OCI-LY7 (cell line): Measurements from ENCODE around the gene HAPSTR1. TPM values are rescaled to one million over a fixed set of nuclear protein-coding genes. Genes with fewer than 3 reads are reported as not detected.

Experiments used
- BruUV-seq: library from RNA; stranded (reverse); fragments of 400-500 nt; replicated peaks from 2 replicates; lab custom pipeline; 2021; lab: Mats Ljungman, UMichigan
- CTCF ChIA-PET: fragments of 300-600 bp; sonication (Branson Sonifier 250); formaldehyde crosslinking; loops from one replicate; lab custom pipeline; 2022; ENCODE audit warnings: antibody characterized with exemption; ENCODE audit not compliant: unreplicated experiment; lab: Charles Lee
- POLR2A ChIA-PET: fragments of 300-600 bp; sonication (Branson Sonifier 250); formaldehyde crosslinking; loops from one replicate; lab custom pipeline; 2022; ENCODE audit warnings: antibody characterized with exemption; lab: Charles Lee
- DNase-seq: peaks from one replicate; pipeline ENCODE4 v3.0.0-alpha.2; 2015; ENCODE audit warnings: low spot score
- H2AFZ ChIP-seq: fragments of 200-600 bp; sonication (generic), shearing (Covaris generic); 2 replicates; pipeline ENCODE4 v1.6.1; 2014; ENCODE audit warnings: mild to moderate bottlenecking, antibody characterized with exemption, low read length, moderate library complexity
- H3K27ac ChIP-seq: fragments of 200-600 bp; sonication (generic); 2 replicates; pipeline ENCODE4 v1.5.1; 2014; ENCODE audit warnings: mixed run types, low read depth, mild to moderate bottlenecking, moderate library complexity, low read length, inconsistent platforms; ENCODE audit not compliant: poor library complexity, severe bottlenecking
- H3K36me3 ChIP-seq: fragments of 200-600 bp; sonication (generic); 2 replicates; pipeline ENCODE4 v1.6.1; 2014; ENCODE audit warnings: mild to moderate bottlenecking, antibody characterized with exemption, low read length, moderate library complexity, mixed read lengths; ENCODE audit not compliant: insufficient read depth
- H3K4me1 ChIP-seq: fragments of 200-600 bp; sonication (generic); 2 replicates; pipeline ENCODE4 v1.5.1; 2014; ENCODE audit warnings: mild to moderate bottlenecking, low read length; ENCODE audit not compliant: insufficient read depth, poor library complexity, severe bottlenecking
- H3K4me2 ChIP-seq: fragments of 200-600 bp; sonication (generic); 2 replicates; pipeline ENCODE4 v1.6.1; 2014; ENCODE audit warnings: mild to moderate bottlenecking, low read length
- H3K4me3 ChIP-seq: fragments of 200-600 bp; sonication (generic); 2 replicates; pipeline ENCODE4 v1.5.1; 2014; ENCODE audit warnings: mild to moderate bottlenecking, low read depth, low read length; ENCODE audit not compliant: poor library complexity, severe bottlenecking
- H3K79me2 ChIP-seq: fragments of 200-600 bp; sonication (generic); 2 replicates; pipeline ENCODE4 v1.6.1; 2016; ENCODE audit warnings: low read depth, mild to moderate bottlenecking, low read length, moderate library complexity, mixed read lengths; ENCODE audit not compliant: insufficient read depth
- H3K9me2 ChIP-seq: fragments of 200-600 bp; sonication (generic); 2 replicates; pipeline ENCODE4 v1.6.1; 2016; ENCODE audit warnings: mild to moderate bottlenecking, low read length, mixed read lengths; ENCODE audit not compliant: insufficient read depth
- H3K9me3 ChIP-seq: fragments of 200-600 bp; sonication (generic); 2 replicates; pipeline ENCODE4 v1.6.1; 2014; ENCODE audit warnings: mild to moderate bottlenecking, mixed run types, low read length, mixed read lengths
- H4K20me1 ChIP-seq: fragments of 200-600 bp; sonication (generic); 2 replicates; pipeline ENCODE4 v1.6.1; 2014; ENCODE audit warnings: mild to moderate bottlenecking, antibody characterized with exemption, low read length, moderate library complexity, mixed read lengths; ENCODE audit not compliant: insufficient read depth
- EZH2phosphoT487 ChIP-seq: fragments of 200-600 bp; sonication (generic); IDR thresholded peaks from 2 replicates; pipeline ENCODE4 v1.6.1; 2018; ENCODE audit warnings: low read depth, borderline replicate concordance, mild to moderate bottlenecking, mixed run types, antibody characterized with exemption, low read length, moderate library complexity, mixed read lengths
- intact Hi-C: fragments of 100-400 bp; cut with micrococcal nuclease; formaldehyde crosslinking; loops from one replicate; pipeline ENCODE4 v1.10.0; 2022; ENCODE audit not compliant: unreplicated experiment
- total RNA-seq, 2 experiments: library from RNA; depleted of rRNA in 1 of 2; stranded (reverse); fragments of >200 nt in 1 of 2; shearing (Covaris generic) in 1 of 2; gene quantifications; 2 replicates each; pipeline ENCODE4 v1.2.3, GENCODE V29; 2014 to 2022
- TF ChIP-seq, protein P1 (sequence below): fragments of 200-600 bp; sonication (generic); conservative IDR thresholded peaks from 2 replicates; pipeline ENCODE4 v1.5.1; 2014; ENCODE audit warnings: mild to moderate bottlenecking, antibody characterized with exemption, low read length, moderate library complexity, mixed read lengths

The HAPSTR1 gene
- total RNA-seq, 2 experiments from 2014 or later = 50.9 to 71.5 TPM

DNA sequence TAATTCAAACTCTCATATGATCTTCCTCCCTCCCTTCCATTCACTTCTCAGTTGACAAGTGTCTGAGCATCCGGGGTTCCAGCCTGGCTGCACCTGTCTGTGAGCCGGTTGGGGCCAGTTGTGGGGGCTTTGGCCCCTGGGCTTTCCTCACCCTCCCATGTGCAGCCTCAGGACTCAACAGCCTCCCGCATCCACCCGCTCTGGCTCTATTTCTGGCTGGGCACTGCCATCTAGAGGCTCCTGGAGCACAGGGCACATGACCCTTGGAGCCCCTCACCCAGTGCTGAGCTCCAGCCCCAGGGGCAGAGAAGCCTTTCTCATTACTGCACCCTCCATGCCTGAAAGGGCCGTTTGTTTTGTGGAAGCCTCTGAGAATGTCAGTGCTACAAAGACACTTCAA, 43.3 kb downstream of the HAPSTR1 start:
- TF ChIP-seq EZH2phosphoT487 = no peak
- TF ChIP-seq, protein P1, sequence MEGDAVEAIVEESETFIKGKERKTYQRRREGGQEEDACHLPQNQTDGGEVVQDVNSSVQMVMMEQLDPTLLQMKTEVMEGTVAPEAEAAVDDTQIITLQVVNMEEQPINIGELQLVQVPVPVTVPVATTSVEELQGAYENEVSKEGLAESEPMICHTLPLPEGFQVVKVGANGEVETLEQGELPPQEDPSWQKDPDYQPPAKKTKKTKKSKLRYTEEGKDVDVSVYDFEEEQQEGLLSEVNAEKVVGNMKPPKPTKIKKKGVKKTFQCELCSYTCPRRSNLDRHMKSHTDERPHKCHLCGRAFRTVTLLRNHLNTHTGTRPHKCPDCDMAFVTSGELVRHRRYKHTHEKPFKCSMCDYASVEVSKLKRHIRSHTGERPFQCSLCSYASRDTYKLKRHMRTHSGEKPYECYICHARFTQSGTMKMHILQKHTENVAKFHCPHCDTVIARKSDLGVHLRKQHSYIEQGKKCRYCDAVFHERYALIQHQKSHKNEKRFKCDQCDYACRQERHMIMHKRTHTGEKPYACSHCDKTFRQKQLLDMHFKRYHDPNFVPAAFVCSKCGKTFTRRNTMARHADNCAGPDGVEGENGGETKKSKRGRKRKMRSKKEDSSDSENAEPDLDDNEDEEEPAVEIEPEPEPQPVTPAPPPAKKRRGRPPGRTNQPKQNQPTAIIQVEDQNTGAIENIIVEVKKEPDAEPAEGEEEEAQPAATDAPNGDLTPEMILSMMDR = peak; percentile 96
- DNase-seq = peak; percentile 91
- Histone ChIP-seq H3K4me2 (peak overlapping the region; percentile 66), H3K4me3 (peak overlapping the region; percentile 18), H3K79me2 (no peaks in the 10 kb centered on the region), H3K36me3 (no peaks in the 10 kb centered on the region), H3K9me3 (no peaks in the 10 kb centered on the region), H3K4me1 (peaks cover 45% of the 10 kb centered on the region), H2AFZ (peak overlapping the region; percentile 48; the same call in 1 of the 2 replicates), H4K20me1 (no peaks in the 10 kb centered on the region), H3K9me2 (no peaks in the 10 kb centered on the region), H3K27ac (peak overlapping the region; percentile 62)
- CTCF ChIA-PET = interaction anchor here (0.7 kb wide), 1 partner anchor 127 kb away, joined by 4 read pairs; no protein-coding TSS in a partner anchor
- POLR2A ChIA-PET = interaction anchor here (0.6 kb wide), 1 partner anchor 392 kb away, joined by 3 read pairs; no protein-coding TSS in a partner anchor
- BruUV-seq = no TSS peak
- intact Hi-C loops = loop anchor here (1.0 to 10.0 kb wide), 10 partner anchors 80 to 567 kb away; partner anchors contain the start of genes CARHSP1, LITAFD, PMM2 and TMEM186

DNA sequence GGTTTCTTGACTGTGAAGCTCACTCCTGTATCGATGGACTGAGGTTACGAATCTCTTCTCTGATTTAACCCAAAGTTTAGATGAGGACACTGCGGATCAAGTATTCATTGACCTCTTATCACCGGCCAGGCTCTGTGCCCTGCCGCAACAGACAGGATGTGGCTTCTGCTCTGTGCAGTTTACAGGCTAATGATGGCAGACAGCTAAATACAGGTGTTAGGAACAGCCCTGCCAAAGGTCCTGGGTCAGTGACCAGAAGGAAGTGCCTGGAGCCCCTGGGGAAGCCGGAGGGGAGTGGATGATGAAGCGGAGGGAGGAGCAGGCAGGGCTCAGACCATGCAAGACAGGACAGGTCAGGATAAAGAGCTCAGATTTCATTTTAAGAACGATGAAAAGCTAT, 44.4 kb downstream of the HAPSTR1 start:
- Histone ChIP-seq H3K36me3 (no peaks in the 10 kb centered on the region), H3K9me2 (no peaks in the 10 kb centered on the region), H3K4me3 (peak overlapping the region; percentile 38), H3K9me3 (no peaks in the 10 kb centered on the region), H3K27ac (peak overlapping the region; percentile 62), H3K4me1 (peaks cover 55% of the 10 kb centered on the region), H4K20me1 (no peaks in the 10 kb centered on the region), H3K4me2 (peak overlapping the region; percentile 66), H2AFZ (peak overlapping the region; percentile 16; the same call in 1 of the 2 replicates), H3K79me2 (no peaks in the 10 kb centered on the region)
- peak; percentile 82 for DNase-seq
- ChIA-PET POLR2A (interaction anchor here (0.5 to 1.3 kb wide), 4 partner anchors 10 to 318 kb away, joined by 3 to 4 read pairs (median 3); no protein-coding TSS in a partner anchor), CTCF (interaction anchor here (0.5 kb wide), 1 partner anchor 476 kb away, joined by 3 read pairs; no protein-coding TSS in a partner anchor)
- TF ChIP-seq, protein P1 = no peak
- TF ChIP-seq EZH2phosphoT487 = no peak
- BruUV-seq = no TSS peak
- intact Hi-C loops = loop anchor here (1.0 to 10.0 kb wide), 9 partner anchors 81 to 568 kb away; partner anchors contain the start of genes CARHSP1, LITAFD, PMM2 and TMEM186

DNA sequence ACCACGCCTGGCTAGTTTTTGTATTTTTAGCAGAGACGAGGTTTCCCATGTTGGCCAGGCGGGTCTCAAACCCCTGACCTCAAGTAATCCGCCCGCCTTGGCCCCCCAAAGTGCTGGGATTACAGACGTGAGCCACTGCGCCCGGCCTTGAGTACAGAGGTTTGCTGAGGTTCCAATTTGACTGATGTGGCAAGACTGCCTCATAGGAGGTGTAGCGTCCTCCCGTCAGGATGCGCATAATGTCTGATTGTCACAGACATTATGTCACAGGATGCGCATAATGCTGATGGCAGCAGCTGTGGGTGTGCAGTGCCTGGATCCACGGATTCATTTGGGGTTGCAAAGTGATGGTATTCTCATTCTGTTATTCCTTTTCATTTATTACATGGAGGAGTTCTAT, 45.2 kb downstream of the HAPSTR1 start:
- Histone ChIP-seq H3K4me2 (no peak overlapping the region), H3K4me1 (peaks cover 55% of the 10 kb centered on the region), H2AFZ (no peak overlapping the region), H3K9me3 (no peaks in the 10 kb centered on the region), H4K20me1 (no peaks in the 10 kb centered on the region), H3K27ac (peak overlapping the region; percentile 62), H3K79me2 (no peaks in the 10 kb centered on the region), H3K9me2 (no peaks in the 10 kb centered on the region), H3K36me3 (no peaks in the 10 kb centered on the region), H3K4me3 (no peak overlapping the region)
- no TSS peak for BruUV-seq
- no peak for DNase-seq
- POLR2A ChIA-PET = interaction anchor here (0.5 to 1.3 kb wide), 3 partner anchors 12 to 319 kb away, joined by 3 to 4 read pairs (median 3); no protein-coding TSS in a partner anchor
- TF ChIP-seq, protein P1 = no peak
- TF ChIP-seq EZH2phosphoT487 = no peak
- intact Hi-C loops = loop anchor here (5.0 to 10.0 kb wide), 4 partner anchors 82 to 269 kb away; partner anchors contain the start of genes CARHSP1 and LITAFD
- CTCF ChIA-PET = interaction anchor here (0.5 kb wide), 1 partner anchor 477 kb away, joined by 3 read pairs; no protein-coding TSS in a partner anchor
